SK-N-MC (cell line): ENCODE data around the gene GPR89B.

ENCODE experiments used
- EZH2 ChIP-seq: fragments of 200-600 bp; sonication (generic); IDR thresholded peaks from one replicate; pipeline ENCODE4 v1.6.1; 2017; ENCODE audit warnings: antibody characterized with exemption
- POLR2AphosphoS5 ChIP-seq: IDR thresholded peaks from 2 replicates; pipeline ENCODE4 v1.6.1; 2012; ENCODE audit warnings: mild to moderate bottlenecking, low read depth, low read length, borderline replicate concordance

DNA sequence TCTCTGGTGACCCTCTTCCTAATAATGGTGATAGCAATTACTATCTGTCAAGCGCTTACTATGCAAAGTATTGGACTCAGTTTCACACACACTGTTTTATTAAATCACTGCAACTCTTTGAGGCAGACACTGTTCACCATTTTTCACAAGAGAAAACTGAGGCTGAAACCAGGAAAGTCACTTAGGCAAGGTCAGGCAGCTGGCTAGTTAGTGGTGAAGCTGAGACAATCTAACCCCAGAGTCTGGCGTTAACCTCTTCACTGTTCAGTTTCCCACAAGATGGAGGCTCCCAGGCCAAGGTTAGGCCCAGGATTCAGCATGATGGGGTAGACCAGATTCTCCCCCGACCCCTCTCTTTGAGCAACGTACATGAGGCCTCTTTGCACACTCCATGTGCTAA is 30.4 kb upstream of the GPR89B start:
- TF ChIP-seq POLR2AphosphoS5, result no peak
- no peak for TF ChIP-seq EZH2
